GM20000 (cell line): ENCODE data around the gene IL18.
A peak's percentile ranks its signal among the peaks of the same experiment; 100 is the strongest.

Experiments
- DNase-seq: peaks from one replicate; pipeline ENCODE4 v3.0.0; 2012; ENCODE audit warnings: low spot score
- CTCF ChIP-seq: IDR thresholded peaks from 2 replicates; pipeline ENCODE4 v1.5.1; 2012; ENCODE audit warnings: mild to moderate bottlenecking, control low read depth; ENCODE audit errors: extremely low read depth, missing control alignments

The IL18 gene

GRCh38 chr11:112115386-112115785 lies 48.5 kb downstream of the IL18 start:
- no peak for DNase-seq
- no peak for TF ChIP-seq CTCF

GRCh38 chr11:112114460-112114859 lies 49.4 kb downstream of the IL18 start:
- TF ChIP-seq CTCF = no peak
- no peak for DNase-seq

- TF ChIP-seq CTCF = no peak
- DNase-seq = peak; percentile 57
These were observed 50.1 kb downstream of the IL18 start for GRCh38 chr11:112113539-112114457.

- no peak for DNase-seq
- no peak for TF ChIP-seq CTCF
These were observed 57.8 kb downstream of the IL18 start for GRCh38 chr11:112106070-112106469.

- no peak for DNase-seq
- no peak for TF ChIP-seq CTCF
These were observed 60.4 kb downstream of the IL18 start for GRCh38 chr11:112103446-112103845.

GRCh38 chr11:112100462-112100861 lies 63.4 kb downstream of the IL18 start:
- TF ChIP-seq CTCF = no peak
- no peak for DNase-seq

- no peak for TF ChIP-seq CTCF
- DNase-seq = no peak
These were observed 66.0 kb downstream of the IL18 start for GRCh38 chr11:112097734-112098528.
